Neural progenitor cell (in vitro differentiated cells): Measurements from ENCODE around the gene RITA1. TPM values are rescaled to one million over a fixed set of nuclear protein-coding genes. Genes with fewer than 3 reads are reported as not detected.
A peak's percentile ranks its signal among the peaks of the same experiment; 100 is the strongest.

Experiments used
- DNase-seq: peaks from one replicate; pipeline ENCODE4 v3.0.0-alpha.2; 2016; ENCODE audit warnings: low spot score
- H2AFZ ChIP-seq: fragments of 200-600 bp; sonication (generic); replicated peaks from 2 replicates; pipeline ENCODE4 v1.6.1; 2016; ENCODE audit warnings: antibody characterized with exemption
- H3F3A ChIP-seq: fragments of 200-600 bp; sonication (generic); 2 replicates; pipeline ENCODE4 v1.6.1; 2016; ENCODE audit warnings: antibody characterized with exemption, low read depth
- H3K27ac ChIP-seq: fragments of 200-600 bp; sonication (generic); 2 replicates; pipeline ENCODE4 v1.5.1; 2016; ENCODE audit warnings: mild to moderate bottlenecking
- H3K27me3 ChIP-seq: fragments of 200-600 bp; sonication (generic); 2 replicates; pipeline ENCODE4 v1.6.1; 2016; ENCODE audit warnings: mild to moderate bottlenecking, moderate library complexity
- H3K36me3 ChIP-seq: fragments of 200-600 bp; sonication (generic); 2 replicates; pipeline ENCODE4 v1.5.1; 2016
- H3K4me1 ChIP-seq: fragments of 200-600 bp; sonication (generic); 2 replicates; pipeline ENCODE4 v1.6.1; 2016; ENCODE audit warnings: mixed run types
- H3K4me2 ChIP-seq: fragments of 200-600 bp; sonication (generic); 2 replicates; pipeline ENCODE4 v1.6.1; 2016
- H3K4me3 ChIP-seq: fragments of 200-600 bp; sonication (generic); 2 replicates; pipeline ENCODE4 v1.5.1; 2016
- H3K79me2 ChIP-seq: fragments of 200-600 bp; sonication (generic); 2 replicates; pipeline ENCODE4 v1.6.1; 2016; ENCODE audit warnings: low read depth
- H3K9ac ChIP-seq: fragments of 200-600 bp; sonication (generic); 2 replicates; pipeline ENCODE4 v1.6.1; 2016
- H3K9me3 ChIP-seq: fragments of 200-600 bp; sonication (generic); 2 replicates; pipeline ENCODE4 v1.5.1; 2016; ENCODE audit warnings: low read depth
- H4K20me1 ChIP-seq: fragments of 200-600 bp; sonication (generic); 2 replicates; pipeline ENCODE4 v1.6.1; 2016; ENCODE audit warnings: low read depth
- H3K27ac Mint-ChIP-seq: 3 replicates; pipeline ENCODE4 v1.8.0; 2021; ENCODE audit warnings: mixed read lengths
- H3K27me3 Mint-ChIP-seq: 2 replicates; pipeline ENCODE4 v1.8.0; 2022; ENCODE audit warnings: low read depth, mild to moderate bottlenecking, inconsistent platforms, moderate library complexity, mixed read lengths; ENCODE audit not compliant: insufficient read depth
- H3K36me3 Mint-ChIP-seq: 3 replicates; pipeline ENCODE4 v1.8.0; 2021; ENCODE audit warnings: mixed read lengths
- H3K4me1 Mint-ChIP-seq: 3 replicates; pipeline ENCODE4 v1.8.0; 2021; ENCODE audit warnings: mixed read lengths
- H3K4me3 Mint-ChIP-seq: 3 replicates; pipeline ENCODE4 v1.8.0; 2021; ENCODE audit warnings: mild to moderate bottlenecking, moderate library complexity, mixed read lengths
- H3K9me3 Mint-ChIP-seq: 3 replicates; pipeline ENCODE4 v1.8.0; 2020; ENCODE audit warnings: mixed read lengths
- CTCF ChIP-seq: fragments of 200-600 bp; sonication (generic); IDR thresholded peaks from 2 replicates; pipeline ENCODE4 v1.5.1; 2017; ENCODE audit warnings: antibody characterized with exemption, mild to moderate bottlenecking
- EZH2 ChIP-seq: fragments of 200-600 bp; sonication (generic); IDR thresholded peaks from 2 replicates; pipeline ENCODE4 v1.6.1; 2017; ENCODE audit warnings: antibody characterized with exemption, mild to moderate bottlenecking, moderate library complexity
- EZH2phosphoT487 ChIP-seq: fragments of 200-600 bp; sonication (generic); IDR thresholded peaks from 2 replicates; pipeline ENCODE4 v1.6.1; 2017; ENCODE audit warnings: antibody characterized with exemption
- total RNA-seq: library from RNA; depleted of rRNA; stranded (reverse); fragments of >200 nt; gene quantifications from 2 replicates; pipeline ENCODE4 v1.2.3, GENCODE V29; 2015; ENCODE audit warnings: low replicate concordance

The RITA1 gene
- total RNA-seq, 1 donor from 2014 or later = 13.7 TPM

- H3K9me3 Mint-ChIP-seq = no peaks in the 10 kb centered on the region
- no peaks in the 10 kb centered on the region for H3K36me3 Mint-ChIP-seq
- peak overlapping the region; percentile 78 for H3K4me3 ChIP-seq
- no peaks in the 10 kb centered on the region for H3K36me3 ChIP-seq
- peak overlapping the region; percentile 40 for H3K9ac ChIP-seq
- H3K4me1 ChIP-seq = no peaks in the 10 kb centered on the region
- H3K9me3 ChIP-seq = no peaks in the 10 kb centered on the region
- H2AFZ ChIP-seq = peak overlapping the region; percentile 74
- H3K27me3 Mint-ChIP-seq = no peaks in the 10 kb centered on the region
- H3F3A ChIP-seq = peaks cover 9% of the 10 kb centered on the region
- peaks cover 25% of the 10 kb centered on the region for H3K4me1 Mint-ChIP-seq
- no peak overlapping the region for H3K27ac ChIP-seq
- no peak overlapping the region for H3K27ac Mint-ChIP-seq
- no peaks in the 10 kb centered on the region for H3K27me3 ChIP-seq
- DNase-seq = no peak
- peaks cover 6% of the 10 kb centered on the region for H3K79me2 ChIP-seq
- TF ChIP-seq EZH2phosphoT487 = no peak
- no peak for TF ChIP-seq CTCF
- no peak for TF ChIP-seq EZH2
- peak overlapping the region; percentile 92 for H3K4me2 ChIP-seq
- no peaks in the 10 kb centered on the region for H4K20me1 ChIP-seq
- peak overlapping the region; percentile 91 for H3K4me3 Mint-ChIP-seq
Measured at GRCh38 chr12:113221997-113222729, 36.6 kb downstream of the RITA1 start.

GRCh38 chr12:113222730-113223531 is 37.4 kb downstream of the RITA1 start:
- H3K36me3 ChIP-seq = no peaks in the 10 kb centered on the region
- peaks cover 6% of the 10 kb centered on the region for H3K79me2 ChIP-seq
- H3K27me3 ChIP-seq = no peaks in the 10 kb centered on the region
- H3K9me3 ChIP-seq = no peaks in the 10 kb centered on the region
- H3K9ac ChIP-seq = no peak overlapping the region
- no peak overlapping the region for H3K4me3 ChIP-seq
- peaks cover 32% of the 10 kb centered on the region for H3K4me1 Mint-ChIP-seq
- H3K27me3 Mint-ChIP-seq = peaks cover 5% of the 10 kb centered on the region
- no peak for DNase-seq
- no peak overlapping the region for H3K27ac ChIP-seq
- H3K4me1 ChIP-seq = no peaks in the 10 kb centered on the region
- no peak overlapping the region for H3K4me2 ChIP-seq
- peak overlapping the region; percentile 91 for H3K4me3 Mint-ChIP-seq
- no peaks in the 10 kb centered on the region for H4K20me1 ChIP-seq
- no peaks in the 10 kb centered on the region for H3K36me3 Mint-ChIP-seq
- H3K27ac Mint-ChIP-seq = peak overlapping the region; percentile 42
- H3K9me3 Mint-ChIP-seq = no peaks in the 10 kb centered on the region
- H2AFZ ChIP-seq = no peak overlapping the region
- TF ChIP-seq EZH2 (no peak), CTCF (no peak), EZH2phosphoT487 (no peak)
- peaks cover 9% of the 10 kb centered on the region for H3F3A ChIP-seq

GRCh38 chr12:113224955-113225354 is 39.4 kb downstream of the RITA1 start:
- H3K4me1 ChIP-seq = no peaks in the 10 kb centered on the region
- no peak for DNase-seq
- H3K36me3 ChIP-seq = no peaks in the 10 kb centered on the region
- TF ChIP-seq EZH2 (no peak), EZH2phosphoT487 (no peak), CTCF (no peak)
- H2AFZ ChIP-seq = no peak overlapping the region
- Mint-ChIP-seq H3K4me1 (peaks cover 50% of the 10 kb centered on the region), H3K4me3 (no peak overlapping the region), H3K9me3 (no peaks in the 10 kb centered on the region), H3K36me3 (peaks cover 2% of the 10 kb centered on the region), H3K27me3 (peaks cover 11% of the 10 kb centered on the region), H3K27ac (no peak overlapping the region)
- H3F3A ChIP-seq = peaks cover 9% of the 10 kb centered on the region
- peaks cover 3% of the 10 kb centered on the region for H4K20me1 ChIP-seq
- no peak overlapping the region for H3K4me3 ChIP-seq
- H3K27me3 ChIP-seq = no peaks in the 10 kb centered on the region
- no peak overlapping the region for H3K27ac ChIP-seq
- H3K4me2 ChIP-seq = no peak overlapping the region
- no peaks in the 10 kb centered on the region for H3K9me3 ChIP-seq
- peaks cover 6% of the 10 kb centered on the region for H3K79me2 ChIP-seq
- H3K9ac ChIP-seq = no peak overlapping the region
